NCI-H526 treated with DMSO at 0.1 percent for 48 hours (cell line): Measurements from ENCODE around the gene STS.

Source experiments
- DNase-seq: peaks from one replicate; lab custom pipeline; 2025; lab: John Stamatoyannopoulos, UW

Gene STS

GRCh38 chrX:7188672-7189071 lies 41.2 kb downstream of the STS start:
- DNase-seq, result no peak

GRCh38 chrX:7190157-7190556 lies 42.6 kb downstream of the STS start:
- DNase-seq, result no peak

GRCh38 chrX:7191681-7192110 lies 44.2 kb downstream of the STS start:
- DNase-seq, result no peak

- no peak for DNase-seq
These were observed 45.4 kb downstream of the STS start for GRCh38 chrX:7192871-7193270.

- no peak for DNase-seq
These were observed 47.1 kb downstream of the STS start for GRCh38 chrX:7194606-7195005.
